Keratinocyte (primary cell): ENCODE data around the gene SLC7A6. TPM values are rescaled to one million over a fixed set of nuclear protein-coding genes. Genes with fewer than 3 reads are reported as not detected.

Experiments
- DNase-seq: peaks from one replicate; pipeline ENCODE4 v3.0.0-alpha.2; 2011; ENCODE audit warnings: low read depth, missing footprints, low spot score
- FAIRE-seq: peaks from 2 replicates; lab custom pipeline; 2011; peaks lifted over from hg19 to GRCh38; lab: Jason Lieb, UNC
- H2AFZ ChIP-seq: 2 replicates; pipeline ENCODE4 v1.6.0; 2012; ENCODE audit warnings: low read length, control low read depth, inconsistent platforms; ENCODE audit not compliant: control insufficient read depth
- H3K27ac ChIP-seq: 2 replicates; pipeline ENCODE4 v1.5.1; 2011; ENCODE audit warnings: low read length; ENCODE audit not compliant: control insufficient read depth, insufficient read depth
- H3K27me3 ChIP-seq: 3 replicates; pipeline ENCODE4 v1.6.0; 2011; ENCODE audit warnings: low read length; ENCODE audit not compliant: control insufficient read depth, insufficient read depth; ENCODE audit errors: extremely low read depth
- H3K36me3 ChIP-seq, 2 experiments: 2 replicates in 1 of 2; 3 replicates in 1 of 2; pipeline ENCODE4 v1.5.1; 2011; ENCODE audit warnings: low read length in 2 of 2, mild to moderate bottlenecking in 1 of 2; ENCODE audit not compliant: control insufficient read depth in 2 of 2, insufficient read depth in 2 of 2; ENCODE audit errors: extremely low read depth in 1 of 2
- H3K4me1 ChIP-seq: 3 replicates; pipeline ENCODE4 v1.5.1; 2011; ENCODE audit warnings: low read length; ENCODE audit not compliant: control insufficient read depth, insufficient read depth; ENCODE audit errors: extremely low read depth
- H3K4me2 ChIP-seq: 3 replicates; pipeline ENCODE4 v1.6.0; 2011; ENCODE audit warnings: low read depth, low read length; ENCODE audit not compliant: control insufficient read depth, insufficient read depth; ENCODE audit errors: extremely low read depth
- H3K4me3 ChIP-seq, 3 experiments: fragments of 200-600 bp in 1 of 3; sonication (generic) in 1 of 3; 2 replicates in 2 of 3; 3 replicates in 1 of 3; pipeline ENCODE4 v1.5.1; 2011 to 2016; ENCODE audit warnings: low read length in 3 of 3, mild to moderate bottlenecking in 3 of 3, control low read depth in 2 of 3, inconsistent platforms in 1 of 3, low read depth in 1 of 3, mixed read lengths in 1 of 3, mixed run types in 1 of 3, moderate library complexity in 1 of 3; ENCODE audit not compliant: control insufficient read depth in 2 of 3, insufficient read depth in 2 of 3; ENCODE audit errors: extremely low read depth in 1 of 3
- H3K79me2 ChIP-seq: 2 replicates; pipeline ENCODE4 v1.6.0; 2012; ENCODE audit warnings: low read length; ENCODE audit not compliant: control insufficient read depth, insufficient read depth
- H3K9ac ChIP-seq: 3 replicates; pipeline ENCODE4 v1.6.0; 2011; ENCODE audit warnings: low read length; ENCODE audit not compliant: control insufficient read depth, insufficient read depth; ENCODE audit errors: extremely low read depth
- H3K9me1 ChIP-seq: 3 replicates; pipeline ENCODE4 v1.6.0; 2011; ENCODE audit warnings: low read length; ENCODE audit not compliant: control insufficient read depth, insufficient read depth; ENCODE audit errors: extremely low read depth
- H3K9me3 ChIP-seq: 2 replicates; pipeline ENCODE4 v1.5.1; 2012; ENCODE audit warnings: low read depth, low read length; ENCODE audit not compliant: control insufficient read depth
- H4K20me1 ChIP-seq: 3 replicates; pipeline ENCODE4 v1.6.0; 2011; ENCODE audit warnings: low read length; ENCODE audit not compliant: control insufficient read depth, insufficient read depth; ENCODE audit errors: extremely low read depth
- CTCF ChIP-seq, 3 experiments: IDR thresholded peaks in 1 of 3; conservative IDR thresholded peaks in 1 of 3; optimal IDR thresholded peaks in 1 of 3; 2 replicates in 2 of 3; 3 replicates in 1 of 3; pipeline versions ENCODE3 to v1.5.1; 2011; ENCODE audit warnings: low read length in 3 of 3, mild to moderate bottlenecking in 3 of 3, moderate library complexity in 2 of 3, control low read depth in 1 of 3, inconsistent platforms in 1 of 3; ENCODE audit not compliant: insufficient read depth in 2 of 3; ENCODE audit errors: extremely low read depth in 1 of 3
- EZH2 ChIP-seq: IDR thresholded peaks from one replicate; pipeline ENCODE4 v1.6.1; 2012; ENCODE audit warnings: inconsistent platforms, mild to moderate bottlenecking, low read length, moderate library complexity
- dilution Hi-C: fragments of 300-500 bp; cut with MboI; formaldehyde crosslinking; loops from one replicate; pipeline ENCODE4 v1.7.0; 2020; ENCODE audit warnings: low sequenced_read_pairs; ENCODE audit not compliant: extremely low pct_ligation_motif_present
- polyA plus RNA-seq, 5 experiments: library from polyadenylated mRNA; depleted of rRNA in 3 of 5; stranded (reverse) in 3 of 5; stranded (forward) in 1 of 5; unstranded in 1 of 5; fragments of >200 nt; gene quantifications; 1 replicate in 1 of 5; 2 replicates in 3 of 5; 3 replicates in 1 of 5; pipeline versions ENCODE4 v1.2.1 to v1.2.3, GENCODE V29; 2011 to 2012; ENCODE audit warnings: missing spikeins in 2 of 5, low read depth in 1 of 5, low replicate concordance in 1 of 5

Gene SLC7A6
- polyA plus RNA-seq, 1 donor (not counting 4 experiments of a cell fraction or from before 2014, with no cell fraction given), result 43.4 TPM

GRCh38 chr16:68267612-68268405 is 3.5 kb downstream of the SLC7A6 start:
- peaks cover 4 to 12% of the 10 kb centered on the region in 2 experiments for H3K36me3 ChIP-seq
- peaks cover 8% of the 10 kb centered on the region for H3K9me1 ChIP-seq
- H3K79me2 ChIP-seq, result peaks cover 62% of the 10 kb centered on the region
- H3K9ac ChIP-seq, result no peak overlapping the region
- H3K4me3 ChIP-seq, result no peak overlapping the region
- H4K20me1 ChIP-seq, result peaks cover 2% of the 10 kb centered on the region
- FAIRE-seq, result no peak
- no peak overlapping the region for H2AFZ ChIP-seq
- TF ChIP-seq CTCF (optimal IDR thresholded peaks at IDR 0.05 in 1 of 3, IDR thresholded peaks at IDR 0.05 in 1 of 3, conservative IDR thresholded peaks at IDR 0.05 in 1 of 3; ENCODE audit: extremely low read depth in 1 of 3, insufficient read depth in 2 of 3, low read length in 3 of 3), result no peak
- no peak for TF ChIP-seq EZH2
- H3K27me3 ChIP-seq, result no peaks in the 10 kb centered on the region
- no peaks in the 10 kb centered on the region for H3K9me3 ChIP-seq
- no peak overlapping the region for H3K27ac ChIP-seq
- DNase-seq, result no peak
- peaks cover 32% of the 10 kb centered on the region for H3K4me1 ChIP-seq
- dilution Hi-C loops, result no loop called here
- no peak overlapping the region for H3K4me2 ChIP-seq

- no peak overlapping the region for H3K27ac ChIP-seq
- peaks cover 11 to 25% of the 10 kb centered on the region in 2 experiments for H3K36me3 ChIP-seq
- no peak overlapping the region for H3K4me3 ChIP-seq
- FAIRE-seq, result no peak
- dilution Hi-C loops, result no loop called here
- TF ChIP-seq CTCF (optimal IDR thresholded peaks at IDR 0.05 in 1 of 3, IDR thresholded peaks at IDR 0.05 in 1 of 3, conservative IDR thresholded peaks at IDR 0.05 in 1 of 3; ENCODE audit: extremely low read depth in 1 of 3, insufficient read depth in 2 of 3, low read length in 3 of 3), result no peak
- TF ChIP-seq EZH2, result no peak
- H4K20me1 ChIP-seq, result peaks cover 17% of the 10 kb centered on the region
- H3K27me3 ChIP-seq, result no peaks in the 10 kb centered on the region
- peaks cover 14% of the 10 kb centered on the region for H3K9me1 ChIP-seq
- H3K79me2 ChIP-seq, result peaks cover 63% of the 10 kb centered on the region
- no peak overlapping the region for H3K9ac ChIP-seq
- no peak for DNase-seq
- no peaks in the 10 kb centered on the region for H3K9me3 ChIP-seq
- no peak overlapping the region for H3K4me2 ChIP-seq
- peaks cover 43% of the 10 kb centered on the region for H3K4me1 ChIP-seq
- H2AFZ ChIP-seq, result no peak overlapping the region
Observed at GRCh38 chr16:68269793-68270192, 5.5 kb downstream of the SLC7A6 start.
